Temporal lobe (tissue), 1 donor: ENCODE measurements around the gene TSGA10IP. TPM values are rescaled to one million over a fixed set of nuclear protein-coding genes. Genes with fewer than 3 reads are reported as not detected.

Experiments used
- total RNA-seq: library from RNA; depleted of rRNA; stranded (reverse); fragments of >200 nt; gene quantifications from one replicate; pipeline ENCODE4 v1.2.3, GENCODE V29; 2014

Gene TSGA10IP
- total RNA-seq, 1 donor from 2014 or later: not detected

Other genes starting within 250 kb of the TSGA10IP start
- 36.4 TPM for gene KAT5, start 233.2 kb upstream of the TSGA10IP start, total RNA-seq
- gene RNASEH2C, start 224.7 kb upstream of the TSGA10IP start, total RNA-seq: 8.1 TPM
- gene AP5B1, start 164.5 kb upstream of the TSGA10IP start, total RNA-seq: 5.4 TPM
- under 0.01 TPM for gene OVOL1, start 158.4 kb upstream of the TSGA10IP start, total RNA-seq
- gene SNX32, start 111.5 kb upstream of the TSGA10IP start, total RNA-seq: 10.8 TPM
- gene CFL1, start 87.3 kb upstream of the TSGA10IP start, total RNA-seq: 666 TPM
- 31.0 TPM for gene MUS81, start 85.0 kb upstream of the TSGA10IP start, total RNA-seq
- gene EFEMP2, start 72.7 kb upstream of the TSGA10IP start, total RNA-seq: 8.4 TPM
- not detected for gene CTSW, start 65.6 kb upstream of the TSGA10IP start, total RNA-seq
- gene FIBP, start 57.0 kb upstream of the TSGA10IP start, total RNA-seq: 109 TPM
- 12.0 TPM for gene CCDC85B, start 54.8 kb upstream of the TSGA10IP start, total RNA-seq
- gene FOSL1, start 45.1 kb upstream of the TSGA10IP start, total RNA-seq: not detected
- 13.8 TPM for gene C11orf68, start 26.4 kb upstream of the TSGA10IP start, total RNA-seq
- 68.4 TPM for gene DRAP1, start 26.1 kb upstream of the TSGA10IP start, total RNA-seq
- gene SART1, start 16.3 kb downstream of the TSGA10IP start, total RNA-seq: 24.1 TPM
- 22.9 TPM for gene EIF1AD, start 56.7 kb downstream of the TSGA10IP start, total RNA-seq
- gene BANF1, start 57.0 kb downstream of the TSGA10IP start, total RNA-seq: 14.5 TPM
- not detected for gene CST6, start 66.5 kb downstream of the TSGA10IP start, total RNA-seq
- gene CATSPER1, start 81.0 kb downstream of the TSGA10IP start, total RNA-seq: not detected
- gene GAL3ST3, start 103.7 kb downstream of the TSGA10IP start, total RNA-seq: 10.3 TPM
- gene SF3B2, start 106.9 kb downstream of the TSGA10IP start, total RNA-seq: 88.5 TPM
- 60.2 TPM for gene PACS1, start 124.8 kb downstream of the TSGA10IP start, total RNA-seq